ENCODE results near the gene APOH.

DNA sequence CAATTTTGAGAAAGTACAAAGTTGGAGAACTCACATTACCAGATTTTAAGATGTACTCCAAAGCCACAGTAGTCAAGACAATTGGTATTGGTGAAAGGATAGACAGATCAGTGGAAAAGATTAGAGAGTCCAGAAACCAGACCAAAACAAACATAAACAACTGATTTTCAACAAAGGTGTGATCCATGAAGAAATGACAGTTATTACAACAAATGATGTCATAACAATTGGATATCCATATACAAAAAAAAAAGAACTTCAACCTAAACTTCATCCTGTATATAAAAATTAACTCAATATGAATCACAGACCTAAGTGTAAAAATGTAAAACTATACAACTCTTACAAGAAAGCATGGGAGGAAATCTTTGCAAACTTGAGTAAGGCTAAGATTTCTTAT is 45.7 kb downstream of the APOH start:
- TF ChIP-seq CTCF (IDR thresholded peaks at IDR 0.05) = no peak
- TF ChIP-seq POLR2A (IDR thresholded peaks at IDR 0.05) = no peak
